Measurements from ENCODE around the gene BCAM.

GRCh38 chr19:44813841-44814470, 5.1 kb downstream of the BCAM start:
- TF ChIP-seq POLR2A (IDR thresholded peaks at IDR 0.05; ENCODE audit: low read depth, low read length) (no peak), POLR2AphosphoS5 (IDR thresholded peaks at IDR 0.05; ENCODE audit: low read depth, low read length) (no peak)
